ENCODE measurements around the gene CFAP43.
"Not testable (repeated sequence)": the region's sequence is repeated elsewhere in the genome, so short reads cannot be mapped to it uniquely, and the experiment has no call there.

The CFAP43 gene

DNA sequence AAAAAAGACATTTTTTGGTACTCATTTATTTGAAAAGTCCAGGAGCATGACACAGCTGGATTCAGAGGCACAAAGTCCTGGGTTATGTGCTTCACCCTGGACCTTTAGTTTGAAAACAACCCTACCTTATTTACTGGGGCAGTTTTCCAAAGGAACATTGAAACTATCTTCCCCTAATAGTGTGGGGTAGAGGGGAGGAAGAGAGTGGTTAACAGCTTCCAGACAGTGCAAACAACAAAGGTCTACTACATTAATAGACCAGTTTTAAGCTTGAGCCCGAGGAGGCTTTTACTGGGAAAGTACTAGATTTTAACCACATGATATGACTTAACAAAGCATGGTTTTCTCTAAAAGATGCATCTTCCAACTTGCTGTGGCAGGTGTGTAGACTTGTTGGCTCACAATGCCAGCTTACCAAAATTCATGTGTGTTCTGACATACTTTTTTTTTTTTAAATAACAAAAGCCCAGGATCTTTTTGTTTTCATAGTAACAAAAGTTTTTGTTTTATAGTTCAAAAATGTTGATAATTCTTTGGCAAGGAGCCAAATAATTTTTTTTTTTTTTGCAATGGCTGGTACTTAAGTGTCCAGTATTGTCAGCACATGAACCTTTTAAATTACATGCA lies 24.3 kb upstream of the CFAP43 start:
- no peak for DNase-seq (ENCODE audit: low read depth in 2 of 3, low spot score in 1 of 3)

DNA sequence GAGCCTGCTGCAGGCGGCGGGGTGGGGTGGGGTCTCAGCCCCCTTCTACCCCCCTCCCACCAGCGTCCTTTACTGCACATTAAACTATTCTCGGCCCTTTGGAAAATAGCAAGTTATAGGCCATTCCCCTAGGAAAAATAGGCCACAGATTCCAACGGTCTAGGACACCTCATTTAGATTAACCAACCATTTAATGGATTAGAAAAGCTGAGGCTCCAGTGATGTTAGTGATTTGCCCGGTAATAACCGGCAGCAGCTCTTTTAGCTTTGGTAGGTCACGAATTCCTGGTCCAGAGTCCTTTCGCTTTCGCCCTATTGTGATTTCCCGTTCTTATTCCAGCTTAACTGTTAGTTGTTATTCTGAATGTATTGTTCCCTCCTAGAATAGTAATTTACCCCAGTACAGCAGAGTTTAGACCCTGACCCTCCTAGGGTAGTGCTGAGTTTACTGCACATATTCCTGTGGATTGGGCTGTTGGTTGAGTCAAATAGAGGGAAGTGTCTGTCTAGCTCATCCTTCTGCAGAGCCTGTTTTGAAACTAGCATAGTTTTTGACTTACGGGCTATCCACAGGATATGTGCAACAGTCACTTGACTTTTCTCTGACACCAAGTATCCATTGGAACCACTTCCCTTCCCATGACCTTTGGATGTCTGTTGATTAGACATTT lies 23.3 kb upstream of the CFAP43 start:
- no peak for DNase-seq (ENCODE audit: low read depth in 2 of 3, low spot score in 1 of 3)

DNA sequence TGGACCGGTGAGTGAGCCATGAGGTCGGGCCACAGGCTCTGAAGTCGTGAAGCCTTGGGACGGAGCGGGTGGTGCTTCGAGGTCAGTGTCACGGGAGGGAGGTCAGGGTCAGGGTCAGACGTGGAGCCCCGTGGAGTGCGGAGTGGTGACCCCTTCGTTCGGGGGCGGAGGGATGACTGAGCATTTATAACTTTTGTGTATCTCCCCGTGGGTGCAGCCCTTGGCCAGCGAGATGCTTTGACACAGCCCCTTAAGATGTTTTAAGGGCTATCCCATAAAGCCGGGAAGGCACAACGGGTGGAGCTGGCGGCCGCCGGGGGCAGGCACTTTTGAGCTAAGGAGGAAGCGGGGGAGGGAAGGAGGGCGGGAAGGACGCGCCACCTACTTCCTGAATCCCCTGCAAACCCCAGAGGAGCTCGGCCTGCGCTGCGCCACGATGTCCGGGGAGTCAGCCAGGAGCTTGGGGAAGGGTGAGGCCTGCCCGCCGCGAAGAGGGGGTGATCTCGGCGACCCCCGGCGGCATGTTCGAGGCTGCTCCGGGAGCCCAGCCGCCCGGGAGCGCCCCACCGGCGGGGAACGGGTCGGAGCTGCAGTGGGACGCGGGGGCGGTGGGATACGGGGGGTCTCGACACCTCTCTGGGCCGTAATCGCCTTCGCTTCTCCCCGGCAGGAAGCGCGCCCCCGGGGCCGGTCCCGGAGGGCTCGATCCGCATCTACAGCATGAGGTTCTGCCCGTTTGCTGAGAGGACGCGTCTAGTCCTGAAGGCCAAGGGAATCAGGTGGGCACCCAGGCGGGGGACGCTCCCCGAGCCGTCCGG lies 22.5 kb upstream of the CFAP43 start, which contains the start of gene GSTO1:
GSTO1 (plus strand) TSS at position 400 of the 818 bp plus-strand sequence; CDS start at position 437, 37 bp downstream.
- DNase-seq (ENCODE audit: low read depth in 2 of 3, low spot score in 1 of 3): peak in 2 of 3 donors; percentile 48 to 54

DNA sequence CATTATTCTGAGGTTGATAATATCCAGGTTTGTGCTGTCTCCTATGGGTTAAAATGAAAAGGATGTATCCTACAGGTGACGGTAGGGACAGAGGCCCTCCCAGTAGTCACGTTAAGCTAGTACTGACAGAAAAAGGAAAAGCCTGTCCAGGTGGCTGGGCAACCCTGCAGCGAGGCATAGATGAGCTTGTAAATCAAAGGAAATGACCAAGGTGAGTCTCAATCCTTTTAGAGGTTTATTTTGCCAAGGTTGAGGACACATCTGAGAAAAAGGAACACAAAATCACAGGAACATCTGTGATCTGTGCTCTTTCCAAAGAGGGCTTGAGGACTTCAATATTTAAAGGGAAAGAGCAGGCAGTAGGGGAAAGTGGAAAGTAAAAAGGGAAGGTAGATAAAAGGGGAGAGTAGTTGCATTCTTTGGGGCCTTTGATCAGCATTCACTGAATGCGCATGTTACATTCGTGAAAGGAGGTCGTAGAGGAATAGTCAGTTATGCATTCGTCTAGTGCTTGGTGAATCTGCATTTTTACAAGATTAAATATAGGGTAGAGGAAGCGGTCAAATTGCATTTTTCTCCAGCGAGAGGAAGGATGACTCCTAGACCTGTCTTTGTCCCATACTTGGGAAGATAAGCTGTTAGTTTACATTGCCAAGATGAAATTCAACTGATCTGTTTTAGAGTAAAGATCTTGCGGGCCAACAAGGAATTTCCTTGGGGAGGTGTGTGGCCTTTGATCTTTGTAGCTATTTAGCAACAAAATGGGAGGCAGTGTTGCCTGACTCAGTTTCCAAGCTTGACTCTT lies 21.6 kb upstream of the CFAP43 start:
- no peak for DNase-seq (ENCODE audit: low read depth in 2 of 3, low spot score in 1 of 3)

DNA sequence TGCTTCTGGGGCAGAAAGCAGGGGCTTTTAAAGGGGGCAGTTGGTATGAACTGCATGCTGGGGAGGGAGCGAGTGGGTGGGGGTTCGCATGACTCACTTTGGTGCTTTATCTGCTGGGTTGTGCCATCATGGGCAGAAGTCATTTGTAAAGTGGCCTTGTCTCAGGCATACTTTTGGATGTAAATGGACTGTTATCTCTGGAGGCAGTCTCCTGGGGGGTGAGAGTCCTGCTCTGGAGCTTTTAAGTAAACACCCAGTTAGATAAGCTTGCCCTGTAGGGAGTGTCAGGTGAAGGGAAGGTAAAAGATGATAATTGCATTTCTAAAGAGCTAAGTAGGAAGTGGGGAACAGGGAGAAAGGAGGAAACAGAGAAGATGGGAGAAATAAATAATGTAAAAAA lies 20.9 kb upstream of the CFAP43 start:
- no peak for DNase-seq (ENCODE audit: low read depth in 2 of 3, low spot score in 1 of 3)

DNA sequence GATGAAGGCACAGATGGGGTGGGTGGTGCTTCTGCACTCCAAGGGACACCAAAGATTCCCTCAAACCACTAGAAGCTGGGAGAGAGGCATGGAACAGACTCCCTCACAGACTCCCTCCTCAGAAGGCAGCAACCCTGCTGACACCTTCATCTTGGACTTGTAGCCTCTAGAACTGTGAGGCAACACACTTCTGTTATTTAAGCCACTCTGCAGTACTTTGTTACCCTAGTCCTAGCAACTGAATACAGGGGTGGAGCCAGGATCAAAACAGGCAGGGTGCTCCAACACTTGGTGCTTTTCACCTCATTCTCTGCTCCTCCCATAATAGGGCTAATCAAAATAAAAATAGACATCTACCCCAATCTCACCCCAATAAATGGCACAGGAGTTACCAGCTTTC lies 20.2 kb upstream of the CFAP43 start:
- DNase-seq (ENCODE audit: low read depth in 2 of 3, low spot score in 1 of 3): no peak

DNA sequence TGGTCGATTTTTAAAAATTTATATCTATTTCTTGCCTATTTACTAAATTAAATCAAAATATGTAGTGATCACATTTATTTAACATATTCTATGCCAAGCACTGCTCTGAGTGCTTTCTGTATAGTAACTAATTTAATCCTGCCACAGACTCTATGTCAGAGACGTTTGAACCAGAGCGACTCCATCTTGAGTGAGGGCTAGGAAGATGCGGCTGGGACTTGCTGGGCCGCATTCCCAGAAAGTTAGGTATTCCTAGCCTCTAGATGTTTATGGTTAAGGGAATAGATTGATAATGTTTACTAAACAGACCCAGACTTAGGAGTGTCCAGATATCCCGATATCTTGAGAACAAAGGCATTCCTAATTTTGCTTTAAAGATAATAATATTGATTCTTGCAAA lies 19.3 kb upstream of the CFAP43 start:
- no peak for DNase-seq (ENCODE audit: low read depth in 2 of 3, low spot score in 1 of 3)

DNA sequence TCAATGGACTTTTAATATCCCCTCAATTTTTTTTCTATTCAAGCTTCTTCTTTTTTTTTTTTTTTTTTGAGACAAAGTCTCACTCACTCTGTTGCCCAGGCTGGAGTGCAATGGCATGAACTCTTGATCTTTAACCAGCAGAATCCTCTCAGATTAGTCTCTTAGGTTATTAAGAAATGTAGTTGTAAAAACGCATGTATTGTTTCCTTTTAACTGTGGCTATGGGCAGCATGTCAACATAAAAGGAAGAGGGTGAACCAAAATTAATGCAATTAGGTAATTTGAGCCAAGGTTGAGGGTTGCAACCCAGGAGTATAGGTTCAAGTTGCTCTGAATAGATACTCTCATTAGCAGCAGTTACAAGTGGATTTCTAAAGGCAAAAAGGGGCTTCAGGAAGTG lies 18.2 kb upstream of the CFAP43 start:
- DNase-seq (ENCODE audit: low read depth in 2 of 3, low spot score in 1 of 3): no peak

DNA sequence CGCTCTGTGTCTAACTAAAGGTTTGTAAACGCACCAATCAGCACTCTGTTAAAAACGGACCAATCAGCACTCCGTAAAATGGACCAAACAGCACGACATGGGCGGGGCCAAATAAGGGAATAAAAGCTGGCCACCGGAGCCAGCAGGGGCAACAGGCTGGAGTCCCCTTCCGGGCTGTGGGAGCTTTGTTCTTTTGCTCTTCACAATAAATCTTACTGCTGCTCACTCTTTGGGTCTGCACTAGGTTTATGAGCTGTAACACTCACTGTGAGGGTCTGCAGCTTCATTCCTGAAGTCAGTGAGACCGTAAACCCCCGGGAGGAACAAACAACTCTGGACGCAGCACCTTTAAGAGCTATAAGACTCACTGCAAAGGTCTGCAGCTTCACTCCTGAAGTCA lies 16.8 kb upstream of the CFAP43 start:
- not testable (repeated sequence) for DNase-seq (ENCODE audit: low read depth in 2 of 3, low spot score in 1 of 3)

DNA sequence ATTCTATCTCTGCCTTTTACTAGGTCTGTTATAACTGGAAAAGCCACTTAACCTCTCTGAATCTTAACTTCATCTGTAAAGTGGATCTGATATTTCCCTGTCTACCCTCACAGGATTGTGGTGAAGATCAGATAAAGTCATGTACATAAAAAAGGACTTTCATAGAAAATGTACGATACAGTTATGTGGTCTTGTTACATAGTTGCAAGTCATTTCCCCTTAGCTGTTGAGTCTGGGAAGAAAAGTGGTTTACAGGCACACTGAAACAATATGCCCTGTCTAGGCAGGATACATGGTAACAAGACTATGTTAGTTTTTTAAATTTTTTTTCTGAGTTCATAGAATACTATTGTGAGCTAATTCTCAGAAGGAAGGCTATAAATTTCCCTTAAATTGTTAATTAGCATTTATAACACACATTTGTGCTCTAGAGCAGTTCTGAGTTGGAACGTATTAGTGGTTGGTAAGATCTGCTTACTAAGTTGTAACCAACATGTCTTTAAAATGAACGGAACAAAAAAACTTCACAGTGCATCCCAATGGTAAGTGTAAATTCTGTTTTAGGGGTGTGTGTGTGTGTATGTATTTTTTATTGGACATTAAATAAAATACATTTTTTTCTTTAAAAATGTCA lies 15.5 kb upstream of the CFAP43 start:
- DNase-seq (ENCODE audit: low read depth in 2 of 3, low spot score in 1 of 3): no peak

DNA sequence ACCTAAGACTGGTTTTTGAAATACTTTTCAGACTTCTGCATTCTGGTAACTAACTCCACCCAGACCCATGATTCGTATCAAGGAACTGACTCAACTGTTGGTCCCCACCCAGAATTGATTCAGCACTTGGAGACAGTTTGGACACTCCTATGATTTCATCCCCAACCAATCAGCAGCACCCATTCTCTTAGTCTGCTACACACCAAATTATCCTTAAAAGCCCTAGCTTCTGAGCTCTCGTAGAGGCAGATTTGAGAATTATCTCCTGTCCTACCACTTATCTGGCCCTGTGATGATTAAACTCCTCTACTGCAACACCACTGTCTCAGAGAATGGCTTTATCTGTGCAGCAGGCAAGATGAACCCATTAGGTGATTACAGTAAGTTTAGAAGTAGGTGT lies 14.8 kb upstream of the CFAP43 start:
- DNase-seq (ENCODE audit: low read depth in 2 of 3, low spot score in 1 of 3): no peak

DNA sequence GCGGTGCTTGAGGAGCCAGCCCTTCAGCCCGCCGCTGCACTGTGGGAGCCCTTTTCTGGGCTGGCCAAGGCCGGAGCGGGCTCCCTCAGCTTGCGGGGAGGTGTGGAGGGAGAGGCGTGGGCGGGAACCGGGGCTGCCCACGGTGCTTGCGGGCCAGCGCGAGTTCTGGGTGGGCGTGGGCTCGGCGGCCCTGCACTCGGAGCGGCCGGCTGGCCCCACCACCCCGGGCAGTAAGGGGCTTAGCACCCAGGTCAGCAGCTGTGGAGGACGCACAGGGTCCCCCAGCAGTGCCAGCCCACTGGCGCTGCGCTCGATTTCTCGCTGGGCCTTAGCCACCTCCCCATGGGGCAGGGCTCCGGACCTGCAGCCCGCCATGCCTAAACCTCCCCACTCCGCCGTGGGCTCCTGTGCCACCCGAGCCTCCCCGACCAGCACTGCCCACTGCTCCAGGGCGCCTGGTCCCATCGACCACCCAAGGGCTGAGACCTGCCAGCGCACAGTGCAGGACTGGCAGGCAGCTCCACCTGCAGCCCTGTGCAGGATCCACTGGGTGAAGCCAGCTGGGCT lies 13.0 kb upstream of the CFAP43 start:
- DNase-seq (ENCODE audit: low read depth in 2 of 3, low spot score in 1 of 3): no peak

DNA sequence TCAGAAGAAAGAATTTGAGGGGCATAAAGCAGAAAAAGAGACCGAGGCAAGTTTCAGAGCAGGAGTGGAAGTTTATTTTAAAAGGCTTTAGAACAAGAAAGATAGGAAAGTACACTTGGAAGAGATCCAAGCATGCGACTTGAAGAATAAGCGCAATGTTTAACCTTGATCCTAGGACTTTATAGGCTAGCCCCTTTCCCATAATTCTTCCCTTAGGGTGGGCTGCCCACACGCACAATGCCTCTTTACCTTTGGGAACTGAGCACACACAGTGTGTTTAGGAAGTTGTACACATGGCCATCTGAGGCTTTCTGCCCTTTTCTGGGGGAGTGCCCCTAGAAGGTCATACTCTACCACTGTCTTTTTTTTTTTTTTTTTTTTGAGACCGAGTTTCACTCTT lies 11.3 kb upstream of the CFAP43 start:
- DNase-seq (ENCODE audit: low read depth in 2 of 3, low spot score in 1 of 3): no peak

DNA sequence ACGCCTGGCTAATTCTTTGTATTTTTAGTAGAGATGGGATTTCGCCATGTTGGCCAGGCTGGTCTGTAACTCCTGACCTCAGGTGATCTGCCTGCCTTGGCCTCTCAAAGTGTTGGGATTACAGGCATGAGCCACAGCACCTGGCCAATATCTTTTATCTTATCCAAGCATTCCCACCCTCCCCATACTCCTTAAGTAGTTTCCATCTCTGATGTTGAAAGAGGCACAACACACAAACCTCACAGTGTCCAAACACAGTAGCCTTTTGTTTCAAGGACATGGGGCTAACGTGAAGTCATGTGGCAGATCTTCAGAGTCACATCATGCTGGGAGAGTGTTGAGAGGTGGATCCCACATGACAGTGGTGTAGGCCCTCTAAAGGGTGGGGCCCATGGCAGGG lies 10.8 kb upstream of the CFAP43 start:
- not testable (repeated sequence) for DNase-seq (ENCODE audit: low read depth in 2 of 3, low spot score in 1 of 3)

DNA sequence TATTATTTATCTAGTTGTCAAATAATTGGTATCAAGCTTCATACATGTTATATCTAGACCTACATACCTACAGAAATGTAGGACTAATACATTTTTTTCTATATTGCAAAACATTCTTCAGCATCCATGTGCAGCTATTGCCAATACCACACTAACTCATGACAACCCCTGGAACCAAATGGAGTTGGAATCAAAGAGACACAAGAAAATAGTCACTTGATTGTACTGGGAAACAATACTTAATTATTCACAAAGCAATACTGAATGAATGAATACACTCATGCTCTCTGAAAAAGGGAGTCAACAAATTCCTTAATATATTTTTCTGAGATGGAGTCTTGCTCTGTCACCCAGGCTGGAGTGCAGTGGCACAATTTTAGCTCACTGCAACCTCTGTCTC lies 10.4 kb upstream of the CFAP43 start:
- DNase-seq (ENCODE audit: low read depth in 2 of 3, low spot score in 1 of 3): no peak

DNA sequence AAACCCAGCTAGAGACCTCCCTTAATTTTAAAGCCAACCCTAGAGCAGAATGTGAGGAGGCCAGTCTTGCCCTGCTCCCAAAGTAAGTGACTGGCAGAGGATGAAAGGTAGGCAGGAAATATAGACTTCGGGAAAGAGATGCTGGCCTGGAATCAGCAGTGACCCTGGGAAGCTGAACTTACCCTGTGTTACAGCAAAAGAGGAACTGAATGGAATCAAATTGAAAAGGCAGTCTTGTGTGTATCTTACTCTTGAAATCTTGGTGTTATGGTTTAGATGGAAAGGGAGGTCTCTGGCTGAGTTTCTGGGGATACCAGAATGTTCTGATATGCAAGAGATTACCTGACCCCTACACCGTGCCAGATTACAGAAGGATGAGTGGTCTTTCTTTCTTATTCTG lies 7.9 kb upstream of the CFAP43 start:
- no peak for DNase-seq (ENCODE audit: low read depth in 2 of 3, low spot score in 1 of 3)

DNA sequence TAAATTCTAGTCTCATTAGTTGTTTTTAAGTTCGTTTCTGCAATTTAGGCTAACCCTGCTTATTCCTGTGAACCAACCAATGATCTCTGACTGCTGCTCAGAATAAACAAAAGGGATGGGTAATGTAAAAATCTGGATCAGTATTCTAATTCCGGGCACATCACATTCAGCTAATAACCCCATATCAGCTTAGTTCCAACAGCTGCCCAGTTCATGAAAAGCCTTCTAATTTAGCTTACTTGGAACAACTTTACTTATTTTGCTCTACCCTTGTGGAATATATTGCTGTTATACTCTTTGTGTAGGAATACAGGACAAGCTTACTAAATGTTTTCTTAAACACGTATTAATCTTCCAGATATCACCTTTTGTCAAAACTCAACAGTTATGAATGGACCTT lies 3.6 kb upstream of the CFAP43 start:
- no peak for DNase-seq (ENCODE audit: low read depth in 2 of 3, low spot score in 1 of 3)

DNA sequence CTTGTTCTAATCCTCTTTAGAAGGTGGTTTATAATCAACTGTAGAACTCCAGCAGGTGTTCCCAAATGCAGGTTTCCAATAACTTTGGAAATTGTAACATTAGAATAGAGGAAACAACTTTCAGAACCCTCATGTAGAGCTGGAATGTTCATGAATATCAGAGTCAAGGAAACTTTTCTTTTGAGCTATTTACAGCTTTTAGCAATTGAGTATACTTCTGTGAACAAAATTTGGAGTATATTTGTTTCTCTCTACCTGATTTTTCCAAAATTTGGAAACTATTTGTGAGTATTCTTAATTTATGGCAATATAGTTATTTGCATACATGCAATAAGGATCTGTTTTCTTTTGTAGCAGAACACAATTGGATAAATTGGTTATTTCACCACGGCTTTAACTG lies 2.8 kb upstream of the CFAP43 start:
- no peak for DNase-seq (ENCODE audit: low read depth in 2 of 3, low spot score in 1 of 3)

DNA sequence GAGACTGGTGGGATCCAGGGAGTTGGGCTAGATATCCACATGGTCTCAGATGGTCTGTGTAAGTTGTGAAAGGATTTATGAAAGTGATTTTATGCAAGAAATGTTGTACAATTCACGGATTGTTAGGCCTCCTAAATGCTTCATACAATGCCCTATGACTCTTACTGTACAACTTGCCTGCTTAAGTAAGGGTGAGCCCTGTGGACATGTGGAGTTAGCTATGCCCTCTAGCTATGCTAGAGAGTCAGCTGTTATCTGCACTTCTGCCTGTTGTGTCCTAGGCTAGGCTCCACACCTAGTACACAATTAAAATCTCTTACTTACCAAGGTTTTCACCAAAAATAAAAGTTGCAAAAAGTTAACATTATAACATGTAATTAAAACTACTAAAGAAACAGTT lies 1.7 kb upstream of the CFAP43 start:
- no peak for DNase-seq (ENCODE audit: low read depth in 2 of 3, low spot score in 1 of 3)

DNA sequence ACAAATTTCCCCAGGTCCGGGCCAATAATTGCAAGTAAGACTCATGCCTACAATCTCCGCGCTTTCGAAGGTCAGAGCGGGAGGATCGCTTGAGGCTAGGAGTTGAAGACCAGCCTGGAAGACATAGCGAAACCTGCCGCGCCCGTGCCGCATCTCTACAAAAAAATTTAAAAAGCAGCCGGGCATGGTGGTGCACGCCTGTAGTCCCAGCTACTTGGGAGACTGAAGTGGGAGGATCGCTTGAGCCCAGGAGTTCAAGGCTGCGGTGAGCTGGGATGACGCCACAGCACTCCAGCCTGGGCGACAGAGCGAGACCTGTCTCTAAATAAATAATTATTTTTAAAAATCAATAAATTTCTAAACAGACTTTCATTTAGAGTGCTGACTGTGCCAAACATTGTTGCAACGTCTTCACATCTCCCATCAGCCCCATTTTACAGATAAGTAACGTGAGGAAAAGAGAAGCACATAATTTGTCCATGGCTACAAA lies 494 bp upstream of the CFAP43 start:
- no peak for DNase-seq (ENCODE audit: low read depth in 2 of 3, low spot score in 1 of 3)
